Spleen (tissue), 7 donors: ENCODE results near the gene LGR6.

Experiments used
- CTCF ChIP-seq, 11 experiments: fragments of 200-600 bp in 7 of 11; fragments of 450-650 bp in 4 of 11; sonication (generic) in 4 of 11; IDR thresholded peaks in 8 of 11; conservative IDR thresholded peaks in 3 of 11; 1 replicate in 7 of 11; 2 replicates in 4 of 11; pipeline versions ENCODE4 v1.4.0 to v1.8.0; 2016 to 2021; ENCODE audit warnings: antibody characterized with exemption in 11 of 11, inconsistent platforms in 4 of 11, mild to moderate bottlenecking in 1 of 11
- POLR2A ChIP-seq, 3 donors: fragments of 450-650 bp; IDR thresholded peaks; one replicate each; pipeline ENCODE4 v1.5.1; 2017; ENCODE audit warnings: antibody characterized with exemption in 3 of 3, mild to moderate bottlenecking in 1 of 3
- POLR2AphosphoS5 ChIP-seq, 3 donors: sonication (generic); formaldehyde crosslinking; IDR thresholded peaks; one replicate each; pipeline ENCODE4 v1.5.1; 2017; ENCODE audit warnings: antibody characterized with exemption in 3 of 3
- donor health status: DM: no; HTN: no; CAD: no; lungs with moderate emphysema.
- donor health status: DM: no; HTN: no; CAD: no.
- donor health status: DM: no; HTN: no; CAD: no.

- no peak for TF ChIP-seq POLR2AphosphoS5 (IDR thresholded peaks at IDR 0.05)
- no peak for TF ChIP-seq CTCF (IDR thresholded peaks at IDR 0.05 in 8 of 11, conservative IDR thresholded peaks at IDR 0.05 in 3 of 11)
- TF ChIP-seq POLR2A (IDR thresholded peaks at IDR 0.05): no peak
These were observed 86.2 kb downstream of the LGR6 start for GRCh38 chr1:202279806-202280205.
